Body of pancreas (tissue), 4 donors: ENCODE data around the gene GRXCR2. TPM values are rescaled to one million over a fixed set of nuclear protein-coding genes. Genes with fewer than 3 reads are reported as not detected.

Experiments used
- ATAC-seq: fragments of 150-250 bp; one replicate; pipeline ENCODE4 v1.9.1; 2016
- DNase-seq, 4 donors: peaks; one replicate each; pipeline ENCODE4 v3.0.0-alpha.2; 2019
- H3K27ac ChIP-seq, 4 donors: fragments of 200-600 bp; sonication (generic); 1 replicate in 3 of 4; 2 replicates in 1 of 4; pipeline versions ENCODE4 v1.5.1 to v1.6.1; 2016 to 2019; ENCODE audit warnings: mild to moderate bottlenecking in 1 of 4, mixed read lengths in 1 of 4, moderate library complexity in 1 of 4
- H3K27me3 ChIP-seq, 2 donors: fragments of 200-600 bp; sonication (generic); one replicate each; pipeline ENCODE4 v1.6.0; 2016; ENCODE audit warnings: mild to moderate bottlenecking in 1 of 2
- H3K36me3 ChIP-seq, 2 donors: fragments of 200-600 bp; sonication (generic); replicated peaks in 1 of 2; 2 replicates each; pipeline ENCODE4 v1.5.1; 2016; ENCODE audit warnings: low read depth in 2 of 2; ENCODE audit not compliant: insufficient read depth in 1 of 2
- H3K4me1 ChIP-seq: fragments of 200-600 bp; sonication (generic); one replicate; pipeline ENCODE4 v1.6.0; 2016
- H3K4me3 ChIP-seq, 2 donors: fragments of 200-600 bp; sonication (generic); 1 replicate in 1 of 2; 2 replicates in 1 of 2; pipeline ENCODE4 v1.5.1; 2016 to 2019
- H3K9me3 ChIP-seq, 3 donors: fragments of 200-600 bp; sonication (generic); 1 replicate in 2 of 3; 2 replicates in 1 of 3; pipeline ENCODE4 v1.5.1; 2016
- POLR2A ChIP-seq, 3 donors: fragments of 450-650 bp; IDR thresholded peaks; one replicate each; pipeline ENCODE4 v1.6.1; 2016; ENCODE audit warnings: antibody characterized with exemption in 3 of 3, mild to moderate bottlenecking in 2 of 3
- WGBS, 2 donors: methylation state at CpG; one replicate each; pipeline ENCODE4 v1.1.5; 2017; 5-methylcytosine and 5-hydroxymethylcytosine counted together
- intact Hi-C: fragments of 100-400 bp; cut with DNase I; formaldehyde crosslinking; loops from one replicate; pipeline ENCODE4 v1.15.1; 2023
- total RNA-seq, 2 donors: library from RNA; depleted of rRNA; stranded (reverse); fragments of >200 nt; gene quantifications; one replicate each; pipeline ENCODE4 v1.1.0, GENCODE V29; 2016
- TF ChIP-seq, protein P1 (sequence below), 7 experiments: fragments of 450-650 bp in 4 of 7; fragments of 200-600 bp in 3 of 7; sonication (generic) in 3 of 7; IDR thresholded peaks; one replicate each; pipeline ENCODE4 v1.5.1; 2016 to 2019; ENCODE audit warnings: antibody characterized with exemption in 7 of 7

Gene GRXCR2
- total RNA-seq, 2 donors from 2014 or later = not detected

- Histone ChIP-seq H3K9me3 (no peaks in the 10 kb centered on the region), H3K36me3 (no peaks in the 10 kb centered on the region), H3K4me3 (no peak overlapping the region), H3K27me3 (no peaks in the 10 kb centered on the region), H3K27ac (no peak overlapping the region), H3K4me1 (peaks cover 46% of the 10 kb centered on the region)
- intact Hi-C loops = no loop called here
- ATAC-seq (no peak), DNase-seq (no peak)
- no peak for TF ChIP-seq POLR2A (IDR thresholded peaks at IDR 0.05)
- TF ChIP-seq, protein P1, sequence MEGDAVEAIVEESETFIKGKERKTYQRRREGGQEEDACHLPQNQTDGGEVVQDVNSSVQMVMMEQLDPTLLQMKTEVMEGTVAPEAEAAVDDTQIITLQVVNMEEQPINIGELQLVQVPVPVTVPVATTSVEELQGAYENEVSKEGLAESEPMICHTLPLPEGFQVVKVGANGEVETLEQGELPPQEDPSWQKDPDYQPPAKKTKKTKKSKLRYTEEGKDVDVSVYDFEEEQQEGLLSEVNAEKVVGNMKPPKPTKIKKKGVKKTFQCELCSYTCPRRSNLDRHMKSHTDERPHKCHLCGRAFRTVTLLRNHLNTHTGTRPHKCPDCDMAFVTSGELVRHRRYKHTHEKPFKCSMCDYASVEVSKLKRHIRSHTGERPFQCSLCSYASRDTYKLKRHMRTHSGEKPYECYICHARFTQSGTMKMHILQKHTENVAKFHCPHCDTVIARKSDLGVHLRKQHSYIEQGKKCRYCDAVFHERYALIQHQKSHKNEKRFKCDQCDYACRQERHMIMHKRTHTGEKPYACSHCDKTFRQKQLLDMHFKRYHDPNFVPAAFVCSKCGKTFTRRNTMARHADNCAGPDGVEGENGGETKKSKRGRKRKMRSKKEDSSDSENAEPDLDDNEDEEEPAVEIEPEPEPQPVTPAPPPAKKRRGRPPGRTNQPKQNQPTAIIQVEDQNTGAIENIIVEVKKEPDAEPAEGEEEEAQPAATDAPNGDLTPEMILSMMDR (IDR thresholded peaks at IDR 0.05) = no peak
- 24 to 40% methylated on average over 8 of the region's 8 CpGs for WGBS, 2 donors
These were observed 45.7 kb downstream of the GRXCR2 start for GRCh38 chr5:145826895-145827674.

- no peak for DNase-seq
- 63 to 67% methylated on average over 3 of the region's 3 CpGs for WGBS, 2 donors
- H3K9me3 ChIP-seq = no peaks in the 10 kb centered on the region
- H3K27me3 ChIP-seq = no peaks in the 10 kb centered on the region
- H3K27ac ChIP-seq = no peak overlapping the region
- no peak overlapping the region for H3K4me3 ChIP-seq
- no peaks in the 10 kb centered on the region for H3K36me3 ChIP-seq
- intact Hi-C loops = no loop called here
- peaks cover 40% of the 10 kb centered on the region for H3K4me1 ChIP-seq
- peak; percentile 56 for ATAC-seq
- TF ChIP-seq, protein P1 (IDR thresholded peaks at IDR 0.05) = peak; percentile 31 to 93 (median 84)
- no peak for TF ChIP-seq POLR2A (IDR thresholded peaks at IDR 0.05)
These were observed 47.0 kb downstream of the GRXCR2 start for GRCh38 chr5:145825751-145826180.

- Histone ChIP-seq H3K4me3 (no peak overlapping the region), H3K27me3 (no peaks in the 10 kb centered on the region), H3K27ac (no peak overlapping the region), H3K4me1 (peaks cover 23% of the 10 kb centered on the region), H3K9me3 (no peaks in the 10 kb centered on the region), H3K36me3 (no peaks in the 10 kb centered on the region)
- WGBS, 2 donors = 52 to 57% methylated on average over 4 of the region's 4 CpGs
- intact Hi-C loops = no loop called here
- TF ChIP-seq, protein P1 (IDR thresholded peaks at IDR 0.05) = no peak
- no peak for TF ChIP-seq POLR2A (IDR thresholded peaks at IDR 0.05)
- DNase-seq (no peak), ATAC-seq (no peak)
These were observed 48.8 kb downstream of the GRXCR2 start for GRCh38 chr5:145824040-145824439.

DNA sequence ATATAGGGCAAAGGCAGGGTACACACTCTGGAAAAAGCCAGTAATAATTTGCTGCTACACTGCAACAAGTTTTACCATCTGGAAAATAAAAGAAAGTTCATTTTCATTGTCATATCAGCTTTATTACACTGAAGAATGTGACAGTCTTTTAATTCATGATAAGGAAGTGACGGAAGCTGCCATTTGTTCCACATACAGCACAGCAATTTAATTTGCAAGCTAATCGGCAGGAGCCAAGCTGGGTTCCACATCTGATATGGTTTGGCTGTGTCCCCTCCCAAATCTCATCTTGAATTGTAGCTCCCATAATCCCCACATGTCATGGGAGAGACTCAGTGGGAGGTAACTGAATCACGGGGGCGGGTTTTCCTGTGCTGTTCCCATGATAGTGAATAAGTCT lies 54.2 kb downstream of the GRXCR2 start:
- H3K27ac ChIP-seq = no peak overlapping the region
- no peaks in the 10 kb centered on the region for H3K4me1 ChIP-seq
- no peak overlapping the region for H3K4me3 ChIP-seq
- H3K9me3 ChIP-seq = no peaks in the 10 kb centered on the region
- DNase-seq = no peak
- WGBS, 2 donors = 76% methylated on average over 4 of the region's 4 CpGs
- ATAC-seq = no peak
- no peak for TF ChIP-seq POLR2A (IDR thresholded peaks at IDR 0.05)
- TF ChIP-seq, protein P1 (IDR thresholded peaks at IDR 0.05) = no peak
- no peaks in the 10 kb centered on the region for H3K27me3 ChIP-seq
- intact Hi-C loops = no loop called here
- H3K36me3 ChIP-seq = peaks cover 0 to 5% of the 10 kb centered on the region in 2 donors

DNA sequence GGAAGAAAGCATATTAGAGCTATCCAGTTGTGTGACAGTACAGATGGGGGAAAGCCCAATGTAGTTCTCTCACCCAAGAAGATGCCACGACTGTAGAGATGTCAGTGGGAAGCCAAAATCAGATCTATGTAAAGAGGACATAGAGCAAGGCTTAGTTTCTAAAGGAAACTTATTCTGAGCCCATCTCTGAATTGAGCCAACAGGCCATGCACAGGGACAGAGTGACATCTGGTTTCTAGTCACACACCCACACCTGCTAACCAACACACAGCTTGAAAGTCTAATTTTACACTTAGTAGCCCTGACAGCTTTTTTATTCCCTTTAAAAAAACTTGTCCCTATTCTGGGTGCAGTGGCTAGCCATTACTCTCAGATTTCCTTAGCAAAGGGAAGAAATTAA lies 59.9 kb downstream of the GRXCR2 start:
- H3K4me3 ChIP-seq = no peak overlapping the region
- intact Hi-C loops = no loop called here
- DNase-seq (no peak), ATAC-seq (no peak)
- H3K9me3 ChIP-seq = no peaks in the 10 kb centered on the region
- WGBS, 2 donors = 61 to 78% methylated on average over 1 of the region's 1 CpG
- no peak overlapping the region for H3K27ac ChIP-seq
- no peak for TF ChIP-seq POLR2A (IDR thresholded peaks at IDR 0.05)
- TF ChIP-seq, protein P1 (IDR thresholded peaks at IDR 0.05) = no peak
- H3K4me1 ChIP-seq = peaks cover 5% of the 10 kb centered on the region
- H3K27me3 ChIP-seq = no peaks in the 10 kb centered on the region
- peaks cover 0 to 4% of the 10 kb centered on the region in 2 donors for H3K36me3 ChIP-seq
